ENCODE results near the gene ZNF777.

DNA sequence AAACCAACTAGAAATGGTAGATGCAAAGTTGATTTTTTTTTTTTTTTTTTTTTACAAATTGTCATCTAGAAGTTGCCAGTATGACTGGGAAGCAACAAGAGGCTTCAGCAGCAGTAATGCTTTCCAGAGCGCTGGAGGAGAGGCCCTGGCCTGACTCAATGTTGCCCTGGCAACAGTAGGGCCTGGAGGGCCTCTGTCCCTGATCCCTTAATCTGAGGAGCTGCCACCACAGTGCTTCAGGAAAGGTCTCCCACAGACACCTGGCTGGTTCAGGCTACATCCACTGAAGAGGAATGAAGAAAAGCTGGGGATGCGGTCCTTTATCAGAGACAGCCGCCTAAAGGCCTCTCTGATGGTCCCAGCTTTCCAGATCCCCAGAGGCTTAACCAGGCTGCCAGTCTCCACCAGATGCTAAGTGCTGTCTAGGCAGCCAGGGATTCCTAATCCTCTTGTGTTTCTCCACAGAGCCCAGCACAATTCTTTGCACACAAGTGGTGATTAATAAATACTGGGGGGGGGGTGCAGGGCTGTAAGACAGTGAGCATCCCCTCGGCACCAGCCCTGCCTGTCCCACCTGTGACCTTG lies 33.7 kb downstream of the ZNF777 start:
- TF ChIP-seq CTCF (IDR thresholded peaks at IDR 0.05) (no peak), POLR2A (IDR thresholded peaks at IDR 0.05) (no peak)
